HEK293 (cell line): Measurements from ENCODE around the gene NDUFS4.

Source experiments
- CTCF ChIA-PET: fragments of 350-600 bp; formaldehyde crosslinking; extraction: SDS; loops from one replicate; lab custom pipeline; 2021; ENCODE audit warnings: antibody characterized with exemption; lab: Yijun Ruan, JAX
- POLR2A ChIA-PET: fragments of 300-600 bp; formaldehyde crosslinking; extraction: SDS; loops from one replicate; lab custom pipeline; 2020; ENCODE audit warnings: antibody characterized with exemption, inconsistent platforms; lab: Yijun Ruan, JAX
- H3K27ac ChIP-seq: fragments of 200-500 bp; sonication (Bioruptor generic); 2 replicates; pipeline ENCODE4 v1.5.1; 2014; ENCODE audit warnings: low read depth, low read length, control low read depth, inconsistent platforms; ENCODE audit errors: extremely low read depth
- H3K36me3 ChIP-seq, 2 experiments: fragments of 200-500 bp in 1 of 2; sonication (Bioruptor generic) in 1 of 2; 1 replicate in 1 of 2; 2 replicates in 1 of 2; pipeline ENCODE4 v1.5.1; 2014 to 2017; ENCODE audit warnings: inconsistent platforms in 2 of 2, low read length in 2 of 2; ENCODE audit not compliant: control insufficient read depth in 2 of 2, insufficient read depth in 1 of 2
- H3K4me1 ChIP-seq: fragments of 200-500 bp; sonication (Bioruptor generic); 2 replicates; pipeline ENCODE4 v1.5.1; 2014; ENCODE audit warnings: mild to moderate bottlenecking, low read length, inconsistent platforms; ENCODE audit not compliant: control insufficient read depth, insufficient read depth
- H3K4me3 ChIP-seq: 2 replicates; pipeline ENCODE4 v1.5.1; 2011; ENCODE audit warnings: low read depth, mild to moderate bottlenecking, control low read depth, low read length, moderate library complexity
- H3K9me3 ChIP-seq: fragments of 200-500 bp; sonication (Bioruptor generic); 2 replicates; pipeline ENCODE4 v1.5.1; 2014; ENCODE audit warnings: low read depth, low read length, inconsistent platforms; ENCODE audit not compliant: control insufficient read depth, insufficient read depth
- HOXD13 ChIP-seq: sonication (generic); formaldehyde crosslinking; IDR thresholded peaks from 2 replicates; pipeline ENCODE4 v1.8.0; 2022; ENCODE audit warnings: missing genetic modification reagents, borderline replicate concordance
- MZF1 ChIP-seq: fragments of 450-650 bp; formaldehyde crosslinking; IDR thresholded peaks from 2 replicates; pipeline ENCODE4 v1.5.1; 2017; ENCODE audit warnings: missing biosample characterization, missing genetic modification characterization, borderline replicate concordance
- ZBTB26 ChIP-seq: fragments of 450-650 bp; formaldehyde crosslinking; optimal IDR thresholded peaks from 2 replicates; pipeline ENCODE3; 2016; ENCODE audit warnings: missing biosample characterization, mild to moderate bottlenecking, missing genetic modification characterization
- ZBTB49 ChIP-seq: fragments of 450-650 bp; formaldehyde crosslinking; IDR thresholded peaks from 2 replicates; pipeline ENCODE4 v1.5.1; 2016; ENCODE audit warnings: missing biosample characterization, missing genetic modification characterization, low read depth
- ZFP69B ChIP-seq: fragments of 450-650 bp; formaldehyde crosslinking; IDR thresholded peaks from 2 replicates; pipeline ENCODE4 v1.5.1; 2016; ENCODE audit warnings: missing biosample characterization, missing genetic modification characterization
- ZNF114 ChIP-seq: fragments of 450-650 bp; formaldehyde crosslinking; IDR thresholded peaks from 2 replicates; pipeline ENCODE4 v1.5.0; 2017; ENCODE audit warnings: missing biosample characterization, missing genetic modification characterization
- ZNF132 ChIP-seq: fragments of 450-650 bp; formaldehyde crosslinking; IDR thresholded peaks from 2 replicates; pipeline ENCODE4 v1.5.1; 2017; ENCODE audit warnings: missing biosample characterization, missing genetic modification characterization, borderline replicate concordance
- ZNF302 ChIP-seq: fragments of 450-650 bp; formaldehyde crosslinking; IDR thresholded peaks from 2 replicates; pipeline ENCODE4 v1.5.1; 2016; ENCODE audit warnings: missing biosample characterization, missing genetic modification characterization, low read depth
- ZNF530 ChIP-seq: fragments of 450-650 bp; formaldehyde crosslinking; IDR thresholded peaks from 2 replicates; pipeline ENCODE4 v1.5.1; 2016; ENCODE audit warnings: low read depth, missing biosample characterization, missing genetic modification characterization
- ZNF596 ChIP-seq: fragments of 450-650 bp; IDR thresholded peaks from 2 replicates; pipeline ENCODE4 v1.5.0; 2018; ENCODE audit warnings: missing biosample characterization, mild to moderate bottlenecking, missing genetic modification characterization, moderate library complexity
- ZNF623 ChIP-seq: fragments of 450-650 bp; formaldehyde crosslinking; IDR thresholded peaks from 2 replicates; pipeline ENCODE4 v1.5.1; 2016; ENCODE audit warnings: missing biosample characterization, missing genetic modification characterization
- ZNF624 ChIP-seq: fragments of 450-650 bp; formaldehyde crosslinking; IDR thresholded peaks from 2 replicates; pipeline ENCODE4 v1.5.1; 2017; ENCODE audit warnings: missing biosample characterization, missing genetic modification characterization
- ZNF645 ChIP-seq: fragments of 450-650 bp; formaldehyde crosslinking; IDR thresholded peaks from 2 replicates; pipeline ENCODE4; 2016; ENCODE audit warnings: missing biosample characterization, missing genetic modification characterization
- ZNF747 ChIP-seq: fragments of 450-650 bp; formaldehyde crosslinking; IDR thresholded peaks from 2 replicates; pipeline ENCODE4 v1.5.1; 2016; ENCODE audit warnings: missing biosample characterization, missing genetic modification characterization
- TF ChIP-seq, protein P1 (sequence below): fragments of 450-650 bp; formaldehyde crosslinking; IDR thresholded peaks from 2 replicates; pipeline ENCODE4 v1.5.1; 2017; ENCODE audit warnings: missing biosample characterization, missing genetic modification characterization

Gene NDUFS4

GRCh38 chr5:53568871-53569270 is 8.4 kb downstream of the NDUFS4 start:
- ChIA-PET POLR2A (no interaction called here), CTCF (no interaction called here)
- Histone ChIP-seq H3K4me3 (no peak overlapping the region), H3K4me1 (peaks cover 5% of the 10 kb centered on the region; the same call in 1 of the 2 replicates), H3K36me3 (no peaks in the 10 kb centered on the region), H3K9me3 (no peaks in the 10 kb centered on the region; the same call in 1 of the 2 replicates), H3K27ac (no peak overlapping the region)
- TF ChIP-seq ZNF530: no peak
- TF ChIP-seq HOXD13 (CRISPR knock-in tag): no peak
- no peak for TF ChIP-seq ZNF132
- no peak for TF ChIP-seq ZNF596 (tag by site-specific recombination)
- TF ChIP-seq ZBTB49 (tag by site-specific recombination): no peak
- no peak for TF ChIP-seq ZNF747 (tag by site-specific recombination)
- no peak for TF ChIP-seq ZNF302 (tag by site-specific recombination)

GRCh38 chr5:53569453-53569852 is 9.0 kb downstream of the NDUFS4 start:
- POLR2A ChIA-PET: no interaction called here
- H3K36me3 ChIP-seq: no peaks in the 10 kb centered on the region
- H3K27ac ChIP-seq: no peak overlapping the region
- TF ChIP-seq ZNF114 (tag by site-specific recombination): no peak
- TF ChIP-seq, protein P1, sequence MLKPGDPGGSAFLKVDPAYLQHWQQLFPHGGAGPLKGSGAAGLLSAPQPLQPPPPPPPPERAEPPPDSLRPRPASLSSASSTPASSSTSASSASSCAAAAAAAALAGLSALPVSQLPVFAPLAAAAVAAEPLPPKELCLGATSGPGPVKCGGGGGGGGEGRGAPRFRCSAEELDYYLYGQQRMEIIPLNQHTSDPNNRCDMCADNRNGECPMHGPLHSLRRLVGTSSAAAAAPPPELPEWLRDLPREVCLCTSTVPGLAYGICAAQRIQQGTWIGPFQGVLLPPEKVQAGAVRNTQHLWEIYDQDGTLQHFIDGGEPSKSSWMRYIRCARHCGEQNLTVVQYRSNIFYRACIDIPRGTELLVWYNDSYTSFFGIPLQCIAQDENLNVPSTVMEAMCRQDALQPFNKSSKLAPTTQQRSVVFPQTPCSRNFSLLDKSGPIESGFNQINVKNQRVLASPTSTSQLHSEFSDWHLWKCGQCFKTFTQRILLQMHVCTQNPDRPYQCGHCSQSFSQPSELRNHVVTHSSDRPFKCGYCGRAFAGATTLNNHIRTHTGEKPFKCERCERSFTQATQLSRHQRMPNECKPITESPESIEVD (tag by site-specific recombination): peak; percentile 30; the same call in 1 of the 2 replicates
- TF ChIP-seq, all 188 proteins: peak for 1
- Histone ChIP-seq H3K9me3 (no peaks in the 10 kb centered on the region; the same call in 1 of the 2 replicates), H3K4me3 (no peak overlapping the region), H3K4me1 (peaks cover 5% of the 10 kb centered on the region; the same call in 1 of the 2 replicates)
- CTCF ChIA-PET: no interaction called here

DNA sequence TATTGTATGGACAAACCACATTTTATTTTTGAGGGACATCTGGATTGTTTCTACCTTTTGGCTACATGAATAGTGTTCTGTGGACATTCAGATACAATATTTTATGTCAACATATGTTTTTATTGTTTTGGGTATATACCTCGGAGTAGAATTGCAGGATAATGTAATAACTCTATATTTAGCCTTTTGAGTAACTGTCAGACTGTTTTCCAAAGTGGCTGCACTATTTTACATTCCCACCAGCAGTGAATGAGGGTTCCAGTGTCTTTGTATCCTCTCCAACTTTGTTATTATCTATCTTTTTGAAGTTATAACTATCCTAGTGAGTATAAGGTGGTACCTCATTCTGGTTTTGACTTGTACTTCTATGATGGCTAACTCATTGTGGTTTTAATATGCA is 11.0 kb downstream of the NDUFS4 start:
- H3K27ac ChIP-seq: no peak overlapping the region
- POLR2A ChIA-PET: no interaction called here

More for the DNA sequence above, 11.0 kb downstream of the NDUFS4 start:
- CTCF ChIA-PET: no interaction called here
- H3K4me1 ChIP-seq: peaks cover 5% of the 10 kb centered on the region; the same call in 1 of the 2 replicates
- no peak for TF ChIP-seq MZF1 (tag by site-specific recombination)
- no peak for TF ChIP-seq ZNF623 (tag by site-specific recombination)
- TF ChIP-seq ZNF645 (tag by site-specific recombination): no peak
- TF ChIP-seq ZNF624: no peak
- no peak for TF ChIP-seq ZBTB26 (tag by site-specific recombination)
- TF ChIP-seq ZFP69B: no peak
- no peak overlapping the region for H3K4me3 ChIP-seq
- no peaks in the 10 kb centered on the region; the same call in 1 of the 2 replicates for H3K9me3 ChIP-seq
- no peaks in the 10 kb centered on the region for H3K36me3 ChIP-seq
